K562 (cell line): ENCODE measurements around the gene GPR78. TPM values are rescaled to one million over a fixed set of nuclear protein-coding genes. Genes with fewer than 3 reads are reported as not detected.

Experiments used
- BHLHE40 ChIP-seq: IDR thresholded peaks from 2 replicates; pipeline ENCODE4 v1.6.1; 2011; ENCODE audit warnings: low read length, improper control_type of control experiment
- CREM ChIP-seq: IDR thresholded peaks from 2 replicates; pipeline ENCODE4 v1.6.1; 2014; ENCODE audit warnings: antibody characterized with exemption, low read depth
- DLX4 ChIP-seq: fragments of 250-450 bp; sonication (Bioruptor Pico); IDR thresholded peaks from 2 replicates; pipeline ENCODE4 v1.6.1; 2021; ENCODE audit warnings: mild to moderate bottlenecking
- DNMT1 ChIP-seq: fragments of 450-650 bp; IDR thresholded peaks from 2 replicates; pipeline ENCODE4 v1.6.1; 2016; ENCODE audit warnings: antibody characterized with exemption, mild to moderate bottlenecking
- ERF ChIP-seq: fragments of 450-650 bp; formaldehyde crosslinking; IDR thresholded peaks from 2 replicates; pipeline ENCODE4 v1.4.0; 2020; ENCODE audit warnings: mild to moderate bottlenecking, mixed read lengths
- MITF ChIP-seq: IDR thresholded peaks from 2 replicates; pipeline ENCODE4 v1.6.1; 2014; ENCODE audit warnings: antibody characterized with exemption
- NFATC3 ChIP-seq: fragments of 450-650 bp; IDR thresholded peaks from 2 replicates; pipeline ENCODE4 v1.6.1; 2017; ENCODE audit warnings: mild to moderate bottlenecking
- SMAD3 ChIP-seq: fragments of 450-650 bp; formaldehyde crosslinking; conservative IDR thresholded peaks from 2 replicates; pipeline ENCODE4 v1.4.0; 2020; ENCODE audit warnings: mild to moderate bottlenecking
- SNIP1 ChIP-seq: fragments of 450-650 bp; IDR thresholded peaks from 2 replicates; pipeline ENCODE4 v1.7.1; 2017; ENCODE audit warnings: low read depth, mild to moderate bottlenecking
- SRSF7 ChIP-seq: fragments of 200-400 bp; formaldehyde crosslinking; optimal IDR thresholded peaks from 2 replicates; pipeline ENCODE3; 2017; ENCODE audit warnings: mild to moderate bottlenecking, low read depth, low read length
- TAF9B ChIP-seq: fragments of 450-650 bp; IDR thresholded peaks from 2 replicates; pipeline ENCODE4 v1.6.1; 2018; ENCODE audit warnings: mild to moderate bottlenecking; ENCODE audit not compliant: partially characterized antibody
- TSC22D4 ChIP-seq: fragments of 450-650 bp; IDR thresholded peaks from 2 replicates; pipeline ENCODE4 v1.6.1; 2016; ENCODE audit warnings: missing genetic modification characterization, missing biosample characterization, control low read depth
- ZBTB26 ChIP-seq: fragments of 450-650 bp; formaldehyde crosslinking; IDR thresholded peaks from 2 replicates; pipeline ENCODE4 v1.4.0; 2022; ENCODE audit warnings: missing genetic modification characterization
- ZNF217 ChIP-seq: sonication (generic); formaldehyde crosslinking; IDR thresholded peaks from 2 replicates; pipeline ENCODE4 v1.8.0; 2022; ENCODE audit warnings: mild to moderate bottlenecking, missing genetic modification reagents
- ZNF280A ChIP-seq: fragments of 450-650 bp; IDR thresholded peaks from 2 replicates; pipeline ENCODE4 v1.6.1; 2018; ENCODE audit warnings: mild to moderate bottlenecking, low read depth; ENCODE audit not compliant: partially characterized antibody
- ZNF3 ChIP-seq: fragments of 250-450 bp; sonication (Bioruptor Pico); IDR thresholded peaks from 2 replicates; pipeline ENCODE4 v1.5.0; 2021; ENCODE audit warnings: mild to moderate bottlenecking, moderate library complexity
- ZNF408 ChIP-seq: fragments of 250-450 bp; sonication (Bioruptor Pico); IDR thresholded peaks from 2 replicates; pipeline ENCODE4 v1.4.0; 2020; ENCODE audit warnings: low read depth, mild to moderate bottlenecking, moderate library complexity
- ZNF511 ChIP-seq: sonication (generic); formaldehyde crosslinking; IDR thresholded peaks from 2 replicates; pipeline ENCODE4 v1.8.0; 2022; ENCODE audit warnings: mild to moderate bottlenecking, missing genetic modification reagents
- ZNF77 ChIP-seq: fragments of 250-450 bp; sonication (Bioruptor Pico); IDR thresholded peaks from 2 replicates; pipeline ENCODE4 v1.5.0; 2020
- ZSCAN29 ChIP-seq: fragments of 450-650 bp; IDR thresholded peaks from 2 replicates; pipeline ENCODE4 v1.6.1; 2017
- polyA plus RNA-seq, 8 experiments: library from polyadenylated mRNA; depleted of rRNA in 4 of 8; stranded (reverse) in 5 of 8; unstranded in 3 of 8; fragments of >200 nt; fragmentation: Nextera tagmentation in 2 of 8; fragmentation: Illumina TruSeq in 1 of 8; extraction: Ambion mirVana in 2 of 8; extraction: Trizol in 1 of 8; gene quantifications; 2 replicates each; pipeline versions ENCODE4 v1.2.1 to v1.2.3, GENCODE V29; 2011 to 2014; ENCODE audit warnings: inconsistent platforms in 1 of 8, missing spikeins in 1 of 8
- total RNA-seq, 7 experiments: library from RNA; depleted of rRNA in 6 of 7; stranded (reverse); fragments of >200 nt in 6 of 7; fragmentation: Illumina TruSeq in 2 of 7; extraction: Trizol in 2 of 7; gene quantifications; 2 replicates each; pipeline versions ENCODE4 v1.2.1 to v1.2.3, GENCODE V29; 2011 to 2021; ENCODE audit warnings: low replicate concordance in 1 of 7

Gene GPR78
- total and polyA plus RNA-seq, 9 of the 15 experiments (the other 6 are each of a cell fraction or from before 2014, with no cell fraction given), result 0.04 to 0.13 (median 0.07) TPM; not detected in 4

- no peak for TF ChIP-seq ZNF511
- TF ChIP-seq DNMT1, result no peak
- TF ChIP-seq ZBTB26 (CRISPR knock-in tag), result no peak
- no peak for TF ChIP-seq TAF9B
- TF ChIP-seq ZNF408, result no peak
- no peak for TF ChIP-seq ERF
- no peak for TF ChIP-seq SMAD3 (CRISPR knock-in tag)
- TF ChIP-seq ZNF280A, result no peak
- no peak for TF ChIP-seq ZNF3 (CRISPR knock-in tag)
- TF ChIP-seq ZNF77 (CRISPR knock-in tag), result no peak
- no peak for TF ChIP-seq TSC22D4 (tag)
- peak; percentile 46; the same call in 1 of the 2 replicates for TF ChIP-seq CREM
- no peak for TF ChIP-seq MITF
- no peak for TF ChIP-seq DLX4 (CRISPR knock-in tag)
- no peak for TF ChIP-seq SNIP1
- no peak for TF ChIP-seq SRSF7
- TF ChIP-seq ZNF217, result no peak
- peak; percentile 30; the same call in 1 of the 2 replicates for TF ChIP-seq BHLHE40
- TF ChIP-seq ZSCAN29, result no peak
- no peak for TF ChIP-seq NFATC3
These were observed 14.2 kb downstream of the GPR78 start (continued) for GRCh38 chr4:8594097-8595038.
